HG03565 (cell line): ENCODE results near the gene EMID1.
"Not testable (repeated sequence)": the region's sequence is repeated elsewhere in the genome, so short reads cannot be mapped to it uniquely, and the experiment has no call there.

Source experiments
- ATAC-seq: cut with Tn5 transposase; IDR thresholded peaks from one replicate; pipeline ENCODE4 v1.9.1; 2021; ENCODE audit warnings: mild to moderate bottlenecking, moderate library complexity; ENCODE audit not compliant: unreplicated experiment

EMID1 gene

GRCh38 chr22:29209624-29209929 lies 3.9 kb downstream of the EMID1 start:
- no peak for ATAC-seq

- ATAC-seq = no peak
Observed at GRCh38 chr22:29211066-29211465, 5.4 kb downstream of the EMID1 start.

GRCh38 chr22:29211466-29211865 lies 5.8 kb downstream of the EMID1 start:
- no peak for ATAC-seq

- no peak for ATAC-seq
Observed at GRCh38 chr22:29212743-29213142, 7.0 kb downstream of the EMID1 start.

- no peak for ATAC-seq
Observed at GRCh38 chr22:29213493-29213892, 7.8 kb downstream of the EMID1 start.

- ATAC-seq = no peak
Observed at GRCh38 chr22:29214232-29214631, 8.5 kb downstream of the EMID1 start.

- ATAC-seq = no peak
Observed at GRCh38 chr22:29215012-29215860, 9.5 kb downstream of the EMID1 start.

- no peak for ATAC-seq
Observed at GRCh38 chr22:29216011-29216872, 10.5 kb downstream of the EMID1 start.

- no peak for ATAC-seq
Observed at GRCh38 chr22:29216873-29217666, 11.4 kb downstream of the EMID1 start.

- ATAC-seq = no peak
Observed at GRCh38 chr22:29217827-29218757, 12.4 kb downstream of the EMID1 start.

GRCh38 chr22:29218758-29219408 lies 13.2 kb downstream of the EMID1 start:
- no peak for ATAC-seq

- not testable (repeated sequence) for ATAC-seq
Observed at GRCh38 chr22:29219409-29219782, 13.7 kb downstream of the EMID1 start.

GRCh38 chr22:29219881-29220670 lies 14.4 kb downstream of the EMID1 start:
- no peak for ATAC-seq

- ATAC-seq = no peak
Observed at GRCh38 chr22:29224121-29224858, 18.6 kb downstream of the EMID1 start.

- ATAC-seq = no peak
Observed at GRCh38 chr22:29224859-29225410, 19.2 kb downstream of the EMID1 start.

GRCh38 chr22:29225422-29226090 lies 19.9 kb downstream of the EMID1 start:
- no peak for ATAC-seq

- ATAC-seq = no peak
Observed at GRCh38 chr22:29226351-29226981, 20.8 kb downstream of the EMID1 start.
